HEK293T (cell line): ENCODE data around the gene ASTN2.
A peak's percentile ranks its signal among the peaks of the same experiment; 100 is the strongest.

Experiments used
- BHLHE40 ChIP-seq: fragments of 450-650 bp; IDR thresholded peaks from 2 replicates; pipeline ENCODE4 v1.6.1; 2016; ENCODE audit warnings: mild to moderate bottlenecking, moderate library complexity, borderline replicate concordance
- ELF4 ChIP-seq: fragments of 450-650 bp; IDR thresholded peaks from 2 replicates; pipeline ENCODE4 v1.6.1; 2017; ENCODE audit warnings: antibody characterized with exemption
- L3MBTL2 ChIP-seq: fragments of 450-650 bp; conservative IDR thresholded peaks from 2 replicates; pipeline ENCODE4 v1.6.1; 2016; ENCODE audit warnings: mild to moderate bottlenecking
- SP1 ChIP-seq: fragments of 450-650 bp; IDR thresholded peaks from 2 replicates; pipeline ENCODE4 v1.6.1; 2017
- TARDBP ChIP-seq: fragments of 450-650 bp; IDR thresholded peaks from 2 replicates; pipeline ENCODE4 v1.6.1; 2016
- ZNF384 ChIP-seq: fragments of 450-650 bp; IDR thresholded peaks from 2 replicates; pipeline ENCODE4 v1.6.1; 2016
- TF ChIP-seq, protein P1 (sequence below): fragments of 450-650 bp; IDR thresholded peaks from 2 replicates; pipeline ENCODE4 v1.6.1; 2016

DNA sequence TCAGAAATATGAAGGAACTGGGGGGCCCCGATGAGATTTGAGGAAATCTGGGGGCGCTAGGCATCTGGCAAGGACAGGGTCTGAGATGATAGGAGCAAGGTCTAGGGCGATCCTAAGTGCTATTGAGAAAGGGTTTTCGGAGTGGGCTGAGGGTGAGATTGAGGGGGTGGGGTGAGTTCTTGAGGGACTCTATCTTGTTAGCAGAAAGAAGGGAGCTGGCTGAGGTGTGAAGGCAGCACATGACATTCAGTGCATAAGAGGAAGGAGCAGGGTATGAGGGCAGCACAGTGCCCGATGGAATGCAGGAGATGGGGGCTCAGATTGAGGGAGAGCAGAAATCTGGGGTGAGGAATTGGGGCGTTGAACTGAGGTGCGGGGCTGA is 727.1 kb downstream of the ASTN2 start:
- TF ChIP-seq BHLHE40 (no peak), L3MBTL2 (peak; percentile 49), TARDBP (no peak), ELF4 (no peak), SP1 (no peak), ZNF384 (no peak)
- TF ChIP-seq, protein P1, sequence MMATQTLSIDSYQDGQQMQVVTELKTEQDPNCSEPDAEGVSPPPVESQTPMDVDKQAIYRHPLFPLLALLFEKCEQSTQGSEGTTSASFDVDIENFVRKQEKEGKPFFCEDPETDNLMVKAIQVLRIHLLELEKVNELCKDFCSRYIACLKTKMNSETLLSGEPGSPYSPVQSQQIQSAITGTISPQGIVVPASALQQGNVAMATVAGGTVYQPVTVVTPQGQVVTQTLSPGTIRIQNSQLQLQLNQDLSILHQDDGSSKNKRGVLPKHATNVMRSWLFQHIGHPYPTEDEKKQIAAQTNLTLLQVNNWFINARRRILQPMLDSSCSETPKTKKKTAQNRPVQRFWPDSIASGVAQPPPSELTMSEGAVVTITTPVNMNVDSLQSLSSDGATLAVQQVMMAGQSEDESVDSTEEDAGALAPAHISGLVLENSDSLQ = no peak
